Duodenal mucosa (tissue), 2 donors: Measurements from ENCODE around the gene ARL4D.

Source experiments
- H3K27ac ChIP-seq: one replicate; pipeline ENCODE4 v1.7.0; 2013; ENCODE audit warnings: low read depth, low read length
- H3K27me3 ChIP-seq, 2 donors: one replicate each; pipeline ENCODE4 v1.7.0; 2013; ENCODE audit warnings: low read length in 2 of 2, control low read depth in 1 of 2; ENCODE audit not compliant: insufficient read depth in 2 of 2, control insufficient read depth in 1 of 2
- H3K36me3 ChIP-seq, 2 donors: one replicate each; pipeline ENCODE4 v1.7.0; 2013; ENCODE audit warnings: low read length in 2 of 2, control low read depth in 1 of 2; ENCODE audit not compliant: insufficient read depth in 2 of 2, control insufficient read depth in 1 of 2
- H3K4me1 ChIP-seq, 2 donors: one replicate each; pipeline ENCODE4 v1.7.0; 2013; ENCODE audit warnings: low read length in 2 of 2, control low read depth in 1 of 2; ENCODE audit not compliant: insufficient read depth in 2 of 2, control insufficient read depth in 1 of 2
- H3K4me3 ChIP-seq, 2 donors: one replicate each; pipeline ENCODE4 v1.7.0; 2013; ENCODE audit warnings: low read length in 2 of 2, low read depth in 1 of 2
- H3K9ac ChIP-seq, 2 donors: one replicate each; pipeline ENCODE4 v1.7.0; 2013; ENCODE audit warnings: low read length in 2 of 2, low read depth in 1 of 2
- H3K9me3 ChIP-seq, 2 donors: one replicate each; pipeline ENCODE4 v1.7.0; 2013; ENCODE audit warnings: low read length in 2 of 2, control low read depth in 1 of 2; ENCODE audit not compliant: control insufficient read depth in 1 of 2

The ARL4D gene

DNA sequence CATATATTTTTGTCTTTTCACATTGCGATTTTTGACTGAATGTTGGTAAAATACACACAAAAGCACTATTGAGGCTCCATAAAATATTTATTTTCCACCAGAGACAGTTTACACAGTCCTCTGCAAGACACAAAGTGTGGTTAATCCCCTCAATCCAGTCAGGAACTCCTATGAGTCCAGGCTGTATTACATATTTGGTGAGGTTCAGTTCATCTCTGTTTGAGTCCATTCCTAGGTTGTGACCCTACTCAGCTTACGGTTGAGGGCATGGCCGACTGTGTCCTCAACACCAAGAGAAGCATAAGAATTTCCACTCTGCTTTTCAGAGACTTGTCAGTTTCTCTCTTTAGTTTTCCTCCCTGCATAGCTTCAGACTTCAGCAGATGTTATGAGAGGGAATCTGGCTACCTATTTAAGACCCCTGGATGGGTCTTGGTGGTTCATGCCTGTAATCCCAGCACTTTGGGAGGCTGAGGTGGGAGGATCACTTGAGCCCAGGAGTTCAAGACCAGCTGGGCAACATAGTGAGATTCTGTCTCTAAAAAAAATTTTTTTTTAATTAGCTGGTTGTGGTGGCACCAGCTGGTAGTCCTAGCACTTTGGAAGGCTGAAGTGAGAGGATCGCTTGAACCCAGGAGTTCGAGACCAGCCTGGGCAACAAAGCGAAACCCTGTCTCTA is 25.1 kb downstream of the ARL4D start:
- H3K9ac ChIP-seq = no peak overlapping the region
- peaks cover 0 to 4% of the 10 kb centered on the region in 2 donors for H3K27me3 ChIP-seq
- no peaks in the 10 kb centered on the region for H3K9me3 ChIP-seq
- H3K4me1 ChIP-seq = no peaks in the 10 kb centered on the region
- H3K27ac ChIP-seq = no peak overlapping the region
- H3K4me3 ChIP-seq = no peak overlapping the region
- H3K36me3 ChIP-seq = no peaks in the 10 kb centered on the region

DNA sequence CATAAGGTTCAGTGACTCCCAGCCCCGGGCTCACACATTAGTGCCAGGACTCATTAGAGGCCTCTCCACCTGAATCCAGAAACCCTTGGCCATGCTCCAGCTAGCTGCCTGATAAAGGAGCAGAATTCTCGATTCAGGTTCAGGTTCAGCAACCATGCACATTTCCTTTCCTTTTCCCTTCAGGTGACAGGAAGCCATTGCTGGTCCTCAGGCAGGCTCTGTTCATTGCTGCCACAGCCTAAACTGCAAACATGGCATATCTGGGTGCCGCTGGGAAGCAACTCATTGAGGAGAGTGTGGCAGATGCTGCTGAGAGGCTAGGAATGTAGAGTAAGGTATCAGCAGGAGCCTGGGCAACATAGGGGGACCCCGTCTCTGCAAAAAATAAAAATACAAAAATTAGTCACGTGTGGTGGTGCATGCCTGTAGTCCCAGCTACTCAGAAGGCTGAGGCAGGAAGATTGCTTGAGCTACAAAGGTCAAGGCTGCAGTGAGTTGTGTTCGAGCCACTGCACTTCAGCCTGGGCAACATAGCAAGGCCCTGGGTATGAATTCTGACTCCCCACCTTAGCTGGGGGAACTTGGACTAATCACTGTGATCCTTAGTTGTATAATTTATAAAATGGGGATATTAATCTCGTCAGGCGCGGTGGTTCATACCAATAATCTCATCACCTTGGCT is 28.7 kb downstream of the ARL4D start:
- no peaks in the 10 kb centered on the region for H3K4me1 ChIP-seq
- no peak overlapping the region for H3K27ac ChIP-seq
- no peaks in the 10 kb centered on the region for H3K36me3 ChIP-seq
- H3K27me3 ChIP-seq = peaks cover 2 to 4% of the 10 kb centered on the region in 2 donors
- no peak overlapping the region for H3K4me3 ChIP-seq
- H3K9ac ChIP-seq = no peak overlapping the region
- H3K9me3 ChIP-seq = no peaks in the 10 kb centered on the region

- Histone ChIP-seq H3K36me3 (no peaks in the 10 kb centered on the region), H3K4me1 (no peaks in the 10 kb centered on the region), H3K9me3 (no peaks in the 10 kb centered on the region), H3K27me3 (peaks cover 2 to 4% of the 10 kb centered on the region in 2 donors), H3K9ac (no peak overlapping the region), H3K4me3 (no peak overlapping the region), H3K27ac (no peak overlapping the region)
These were observed 29.7 kb downstream of the ARL4D start for GRCh38 chr17:43428524-43428923.

DNA sequence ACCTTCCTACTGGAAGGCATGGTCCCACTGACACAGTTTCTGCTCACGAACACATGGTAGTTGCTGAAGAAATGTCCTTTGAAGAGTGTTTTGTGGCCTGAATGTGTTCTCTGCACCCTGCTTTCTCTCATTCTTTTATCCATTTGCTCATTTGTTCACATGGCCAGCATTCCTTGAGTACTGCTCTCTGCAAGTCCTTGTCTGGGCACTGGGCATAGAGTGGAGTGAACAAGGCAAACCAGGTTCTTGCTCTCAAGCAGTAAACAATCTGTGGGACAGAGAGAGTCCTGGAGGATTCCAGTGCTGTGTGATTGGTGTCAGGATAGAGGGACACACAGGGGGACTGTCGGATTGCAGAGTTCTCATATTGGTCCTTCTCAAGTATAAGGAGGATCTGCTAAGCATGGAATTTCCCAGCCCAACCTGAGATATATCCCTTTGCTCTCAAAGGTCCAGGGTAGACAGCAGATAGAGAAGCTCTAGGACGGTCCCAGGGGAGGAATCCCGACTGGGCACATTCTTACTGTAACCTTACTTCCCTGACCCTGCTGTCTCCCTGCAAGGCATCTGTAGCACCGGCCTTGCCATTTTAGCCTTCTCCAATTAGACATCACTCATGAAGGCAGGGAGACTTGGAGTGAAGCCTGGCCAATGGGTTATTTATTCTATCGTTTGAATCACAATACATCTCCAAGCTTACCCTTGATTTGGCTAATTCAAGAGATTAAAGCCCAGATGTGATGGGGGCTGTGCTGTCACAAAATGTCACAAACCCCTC is 32.3 kb downstream of the ARL4D start:
- Histone ChIP-seq H3K9me3 (no peaks in the 10 kb centered on the region), H3K27ac (no peak overlapping the region)

DNA sequence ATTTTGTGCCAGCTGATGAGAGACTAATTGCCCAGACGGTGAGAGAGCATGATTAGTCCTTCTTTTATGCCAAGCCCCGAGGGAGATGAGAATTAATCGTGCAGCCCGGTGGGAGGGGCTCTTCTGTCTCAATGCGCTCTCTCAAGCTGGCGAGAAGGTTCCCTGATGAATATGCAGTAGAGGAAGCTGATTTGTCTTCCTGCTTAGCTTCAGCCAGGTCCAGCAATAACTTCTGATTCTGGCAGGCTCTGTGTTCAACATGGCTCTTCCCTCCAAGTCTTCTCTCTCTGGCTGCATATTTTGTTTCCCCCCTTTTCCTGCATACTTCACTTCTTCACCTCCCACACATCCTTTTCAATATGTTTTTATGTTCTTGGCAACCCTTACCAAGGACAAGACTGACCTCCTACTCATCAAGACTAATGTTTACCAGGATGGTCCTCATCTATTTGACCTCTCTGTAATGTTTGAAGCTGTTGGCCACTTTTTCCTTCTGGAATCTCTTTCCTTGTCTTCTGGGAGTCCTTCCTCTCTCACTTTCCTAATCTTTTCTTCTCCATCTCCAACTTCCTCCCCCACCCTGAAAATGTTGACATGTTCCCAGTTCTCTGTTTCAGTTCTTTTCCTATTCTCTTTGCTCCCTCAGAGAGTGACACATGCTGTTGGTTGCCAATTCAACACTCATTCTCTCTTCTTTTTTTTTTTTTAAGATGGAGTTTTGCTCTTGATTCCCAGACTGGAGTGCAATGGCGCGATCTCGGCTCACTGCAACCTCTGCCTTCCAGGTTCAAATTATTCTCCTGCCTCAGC is 33.1 kb downstream of the ARL4D start:
- H3K9ac ChIP-seq = no peak overlapping the region
- no peak overlapping the region for H3K27ac ChIP-seq
- peaks cover 0 to 5% of the 10 kb centered on the region in 2 donors for H3K27me3 ChIP-seq
- no peak overlapping the region for H3K4me3 ChIP-seq
- no peaks in the 10 kb centered on the region for H3K9me3 ChIP-seq
- no peaks in the 10 kb centered on the region for H3K4me1 ChIP-seq
- no peaks in the 10 kb centered on the region for H3K36me3 ChIP-seq

More for the DNA sequence above, 32.3 kb downstream of the ARL4D start:
- Histone ChIP-seq H3K36me3 (no peaks in the 10 kb centered on the region), H3K9ac (no peak overlapping the region), H3K4me3 (no peak overlapping the region), H3K4me1 (no peaks in the 10 kb centered on the region), H3K27me3 (peaks cover 0 to 5% of the 10 kb centered on the region in 2 donors)

DNA sequence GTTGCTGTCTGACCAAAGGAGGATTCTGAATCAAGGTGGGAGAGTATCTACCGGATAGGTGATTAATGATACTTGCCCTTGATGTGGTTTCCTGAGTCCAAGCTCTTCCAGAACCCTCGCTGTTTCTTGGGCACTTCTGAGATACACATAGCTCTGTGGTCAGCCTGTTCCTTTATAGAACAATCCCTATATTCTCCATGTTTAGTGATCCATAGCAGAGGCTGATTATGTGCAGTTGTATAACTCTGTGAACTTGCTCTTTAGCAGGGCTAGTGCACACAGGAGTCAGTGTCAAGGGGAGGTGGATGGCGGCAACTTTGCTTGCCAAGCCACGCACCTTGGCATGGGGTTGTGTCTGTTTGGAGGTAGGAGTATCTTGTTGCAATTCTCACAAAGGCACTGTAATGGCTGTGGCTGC is 36.1 kb downstream of the ARL4D start:
- H3K36me3 ChIP-seq = no peaks in the 10 kb centered on the region
- no peak overlapping the region for H3K9ac ChIP-seq
- H3K4me3 ChIP-seq = no peak overlapping the region
- no peak overlapping the region for H3K27ac ChIP-seq
- no peaks in the 10 kb centered on the region for H3K9me3 ChIP-seq
- H3K27me3 ChIP-seq = peaks cover 0 to 5% of the 10 kb centered on the region in 2 donors
- no peaks in the 10 kb centered on the region for H3K4me1 ChIP-seq

DNA sequence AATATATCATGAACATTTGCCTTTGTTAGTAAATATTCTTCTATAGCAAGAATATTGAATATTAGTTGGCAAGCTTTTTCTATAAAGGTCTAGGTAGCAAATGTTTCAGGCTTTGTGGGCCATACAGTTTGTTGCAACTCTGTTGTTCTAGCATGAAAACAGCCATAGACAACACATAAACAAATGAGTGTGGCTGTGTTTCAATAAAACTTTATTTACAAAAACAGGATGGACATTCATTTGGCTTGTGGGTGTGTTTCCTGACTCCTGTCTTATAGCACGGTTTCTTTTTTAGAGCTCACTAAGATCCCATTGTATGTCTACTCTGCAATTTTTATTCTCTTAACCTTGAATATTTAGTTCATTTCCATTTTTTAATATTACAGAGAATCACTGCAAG is 39.0 kb downstream of the ARL4D start:
- Histone ChIP-seq H3K9ac (no peak overlapping the region), H3K9me3 (no peaks in the 10 kb centered on the region), H3K4me3 (no peak overlapping the region), H3K27ac (no peak overlapping the region), H3K36me3 (no peaks in the 10 kb centered on the region), H3K27me3 (peaks cover 0 to 3% of the 10 kb centered on the region in 2 donors), H3K4me1 (no peaks in the 10 kb centered on the region)

- no peak overlapping the region for H3K9ac ChIP-seq
- H3K27me3 ChIP-seq = peaks cover 0 to 3% of the 10 kb centered on the region in 2 donors
These were observed 39.8 kb downstream of the ARL4D start for GRCh38 chr17:43438626-43439025.

GRCh38 chr17:43439041-43439440 is 40.2 kb downstream of the ARL4D start:
- Histone ChIP-seq H3K9me3 (no peaks in the 10 kb centered on the region), H3K27ac (no peak overlapping the region), H3K4me1 (no peaks in the 10 kb centered on the region), H3K27me3 (peaks cover 0 to 3% of the 10 kb centered on the region in 2 donors), H3K4me3 (no peak overlapping the region), H3K36me3 (no peaks in the 10 kb centered on the region), H3K9ac (no peak overlapping the region)

More at GRCh38 chr17:43438626-43439025, 39.8 kb downstream of the ARL4D start:
- no peaks in the 10 kb centered on the region for H3K9me3 ChIP-seq
- H3K4me1 ChIP-seq = no peaks in the 10 kb centered on the region
- no peak overlapping the region for H3K4me3 ChIP-seq
- no peak overlapping the region for H3K27ac ChIP-seq
- no peaks in the 10 kb centered on the region for H3K36me3 ChIP-seq
